HepG2 (cell line): ENCODE measurements around the gene FOXD3. TPM values are rescaled to one million over a fixed set of nuclear protein-coding genes. Genes with fewer than 3 reads are reported as not detected.

Experiments used
- CAMTA2 ChIP-seq: sonication (generic); formaldehyde crosslinking; IDR thresholded peaks from 2 replicates; pipeline ENCODE4 v1.4.0; 2020; ENCODE audit warnings: mild to moderate bottlenecking, missing genetic modification reagents, borderline replicate concordance
- CSRNP2 ChIP-seq: sonication (generic); formaldehyde crosslinking; conservative IDR thresholded peaks from 2 replicates; pipeline ENCODE4 v1.8.0; 2022; ENCODE audit warnings: low read depth, missing genetic modification reagents
- FOSL2 ChIP-seq: sonication (generic); formaldehyde crosslinking; IDR thresholded peaks from 2 replicates; pipeline ENCODE4 v1.4.0; 2020; ENCODE audit warnings: missing genetic modification reagents
- FOXP1 ChIP-seq, 2 experiments: fragments of 450-650 bp in 1 of 2; IDR thresholded peaks; 2 replicates each; pipeline ENCODE4 v1.6.1; 2017 to 2018; ENCODE audit warnings: antibody characterized with exemption in 1 of 2
- HMGA1 ChIP-seq: sonication (generic); formaldehyde crosslinking; conservative IDR thresholded peaks from 2 replicates; pipeline ENCODE4 v1.4.0; 2020; ENCODE audit warnings: missing genetic modification reagents
- MAF1 ChIP-seq: sonication (generic); formaldehyde crosslinking; IDR thresholded peaks from 2 replicates; pipeline ENCODE4 v1.5.0; 2020; ENCODE audit warnings: missing genetic modification reagents, borderline replicate concordance
- NR2F6 ChIP-seq, 2 experiments: IDR thresholded peaks; 2 replicates each; pipeline ENCODE4 v1.6.1; 2016; ENCODE audit warnings: antibody characterized with exemption in 1 of 2, mild to moderate bottlenecking in 1 of 2
- ZMYM2 ChIP-seq: sonication (generic); formaldehyde crosslinking; IDR thresholded peaks from 2 replicates; pipeline ENCODE4 v1.8.0; 2022; ENCODE audit warnings: mild to moderate bottlenecking, missing genetic modification reagents
- ZNF121 ChIP-seq: sonication (generic); formaldehyde crosslinking; IDR thresholded peaks from 2 replicates; pipeline ENCODE4 v1.5.0; 2020; ENCODE audit warnings: mild to moderate bottlenecking, missing genetic modification reagents
- ZNF180 ChIP-seq: sonication (generic); formaldehyde crosslinking; IDR thresholded peaks from 2 replicates; pipeline ENCODE4 v1.4.0; 2020; ENCODE audit warnings: low read depth, missing genetic modification reagents, borderline replicate concordance
- ZNF616 ChIP-seq: sonication (generic); formaldehyde crosslinking; IDR thresholded peaks from 2 replicates; pipeline ENCODE4 v1.5.0; 2020; ENCODE audit warnings: low read depth, mild to moderate bottlenecking, missing genetic modification reagents
- ZNF747 ChIP-seq: sonication (generic); formaldehyde crosslinking; IDR thresholded peaks from 2 replicates; pipeline ENCODE4 v1.8.1; 2023; ENCODE audit warnings: missing genetic modification reagents, mild to moderate bottlenecking, borderline replicate concordance
- ZNF839 ChIP-seq: sonication (generic); formaldehyde crosslinking; IDR thresholded peaks from 2 replicates; pipeline ENCODE4 v1.4.0; 2020; ENCODE audit warnings: missing genetic modification reagents, mild to moderate bottlenecking, borderline replicate concordance
- polyA plus RNA-seq, 8 experiments: library from polyadenylated mRNA; depleted of rRNA in 3 of 8; stranded (reverse) in 7 of 8; unstranded in 1 of 8; fragments of >200 nt; fragmentation: Illumina TruSeq in 4 of 8; extraction: Trizol in 4 of 8; gene quantifications; 2 replicates each; pipeline versions ENCODE4 v1.2.1 to v1.2.3, GENCODE V29; 2011 to 2016; ENCODE audit warnings: low read depth in 4 of 8, missing spikeins in 1 of 8, mixed read lengths in 1 of 8; ENCODE audit not compliant: insufficient read depth in 1 of 8
- total RNA-seq, 5 experiments: library from RNA; depleted of rRNA; stranded (reverse); fragments of >200 nt; fragmentation: Illumina TruSeq; extraction: Trizol; gene quantifications; 2 replicates each; pipeline ENCODE4 v1.2.3, GENCODE V29; 2016; ENCODE audit warnings: low read depth in 1 of 5
- TF ChIP-seq, protein P1 (sequence below): sonication (generic); formaldehyde crosslinking; IDR thresholded peaks from 2 replicates; pipeline ENCODE4 v1.4.0; 2020; ENCODE audit warnings: missing genetic modification reagents
- TF ChIP-seq, protein P2 (sequence below): conservative IDR thresholded peaks from 2 replicates; pipeline ENCODE4 v1.6.1; 2018; ENCODE audit warnings: missing genetic modification reagents
- TF ChIP-seq, protein P3 (sequence below): sonication (generic); formaldehyde crosslinking; IDR thresholded peaks from 2 replicates; pipeline ENCODE4 v1.5.0; 2020; ENCODE audit warnings: missing genetic modification reagents
- TF ChIP-seq, protein P4 (sequence below): sonication (generic); formaldehyde crosslinking; IDR thresholded peaks from 2 replicates; pipeline ENCODE4 v1.4.0; 2020; ENCODE audit warnings: mild to moderate bottlenecking, low read depth, missing genetic modification reagents
- TF ChIP-seq, protein P5 (sequence below): sonication (generic); formaldehyde crosslinking; IDR thresholded peaks from 2 replicates; pipeline ENCODE4 v1.4.0; 2020; ENCODE audit warnings: missing genetic modification reagents; ENCODE audit errors: not compliant biosample characterization

Gene FOXD3
- total and polyA plus RNA-seq, 2 of the 13 experiments (the other 11 are each of a cell fraction or from before 2014, with no cell fraction given): not detected

GRCh38 chr1:63367215-63368103 lies 45.1 kb downstream of the FOXD3 start, which contains the start of gene ALG6 (continued):
- TF ChIP-seq, protein P1, sequence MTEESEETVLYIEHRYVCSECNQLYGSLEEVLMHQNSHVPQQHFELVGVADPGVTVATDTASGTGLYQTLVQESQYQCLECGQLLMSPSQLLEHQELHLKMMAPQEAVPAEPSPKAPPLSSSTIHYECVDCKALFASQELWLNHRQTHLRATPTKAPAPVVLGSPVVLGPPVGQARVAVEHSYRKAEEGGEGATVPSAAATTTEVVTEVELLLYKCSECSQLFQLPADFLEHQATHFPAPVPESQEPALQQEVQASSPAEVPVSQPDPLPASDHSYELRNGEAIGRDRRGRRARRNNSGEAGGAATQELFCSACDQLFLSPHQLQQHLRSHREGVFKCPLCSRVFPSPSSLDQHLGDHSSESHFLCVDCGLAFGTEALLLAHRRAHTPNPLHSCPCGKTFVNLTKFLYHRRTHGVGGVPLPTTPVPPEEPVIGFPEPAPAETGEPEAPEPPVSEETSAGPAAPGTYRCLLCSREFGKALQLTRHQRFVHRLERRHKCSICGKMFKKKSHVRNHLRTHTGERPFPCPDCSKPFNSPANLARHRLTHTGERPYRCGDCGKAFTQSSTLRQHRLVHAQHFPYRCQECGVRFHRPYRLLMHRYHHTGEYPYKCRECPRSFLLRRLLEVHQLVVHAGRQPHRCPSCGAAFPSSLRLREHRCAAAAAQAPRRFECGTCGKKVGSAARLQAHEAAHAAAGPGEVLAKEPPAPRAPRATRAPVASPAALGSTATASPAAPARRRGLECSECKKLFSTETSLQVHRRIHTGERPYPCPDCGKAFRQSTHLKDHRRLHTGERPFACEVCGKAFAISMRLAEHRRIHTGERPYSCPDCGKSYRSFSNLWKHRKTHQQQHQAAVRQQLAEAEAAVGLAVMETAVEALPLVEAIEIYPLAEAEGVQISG (CRISPR knock-in tag): peak; percentile 57; the same call in 1 of the 2 replicates
- no peak for TF ChIP-seq ZMYM2 (CRISPR knock-in tag)
- TF ChIP-seq MAF1 (CRISPR knock-in tag): no peak; the same call in 1 of the 2 replicates
- no peak for TF ChIP-seq FOXP1 (IDR thresholded peaks at IDR 0.05)
- TF ChIP-seq FOXP1 (CRISPR knock-in tag; IDR thresholded peaks at IDR 0.05): no peak
- no peak for TF ChIP-seq NR2F6 (IDR thresholded peaks at IDR 0.05)
- TF ChIP-seq NR2F6 (CRISPR knock-in tag; IDR thresholded peaks at IDR 0.05): no peak
- no peak for TF ChIP-seq ZNF121 (CRISPR knock-in tag)
- TF ChIP-seq, protein P2, sequence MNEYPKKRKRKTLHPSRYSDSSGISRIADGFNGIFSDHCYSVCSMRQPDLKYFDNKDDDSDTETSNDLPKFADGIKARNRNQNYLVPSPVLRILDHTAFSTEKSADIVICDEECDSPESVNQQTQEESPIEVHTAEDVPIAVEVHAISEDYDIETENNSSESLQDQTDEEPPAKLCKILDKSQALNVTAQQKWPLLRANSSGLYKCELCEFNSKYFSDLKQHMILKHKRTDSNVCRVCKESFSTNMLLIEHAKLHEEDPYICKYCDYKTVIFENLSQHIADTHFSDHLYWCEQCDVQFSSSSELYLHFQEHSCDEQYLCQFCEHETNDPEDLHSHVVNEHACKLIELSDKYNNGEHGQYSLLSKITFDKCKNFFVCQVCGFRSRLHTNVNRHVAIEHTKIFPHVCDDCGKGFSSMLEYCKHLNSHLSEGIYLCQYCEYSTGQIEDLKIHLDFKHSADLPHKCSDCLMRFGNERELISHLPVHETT (CRISPR knock-in tag): 0 out of 2 replicates have a peak, but pooled peaks have one; percentile 31
- TF ChIP-seq CAMTA2: no peak
- TF ChIP-seq, protein P3, sequence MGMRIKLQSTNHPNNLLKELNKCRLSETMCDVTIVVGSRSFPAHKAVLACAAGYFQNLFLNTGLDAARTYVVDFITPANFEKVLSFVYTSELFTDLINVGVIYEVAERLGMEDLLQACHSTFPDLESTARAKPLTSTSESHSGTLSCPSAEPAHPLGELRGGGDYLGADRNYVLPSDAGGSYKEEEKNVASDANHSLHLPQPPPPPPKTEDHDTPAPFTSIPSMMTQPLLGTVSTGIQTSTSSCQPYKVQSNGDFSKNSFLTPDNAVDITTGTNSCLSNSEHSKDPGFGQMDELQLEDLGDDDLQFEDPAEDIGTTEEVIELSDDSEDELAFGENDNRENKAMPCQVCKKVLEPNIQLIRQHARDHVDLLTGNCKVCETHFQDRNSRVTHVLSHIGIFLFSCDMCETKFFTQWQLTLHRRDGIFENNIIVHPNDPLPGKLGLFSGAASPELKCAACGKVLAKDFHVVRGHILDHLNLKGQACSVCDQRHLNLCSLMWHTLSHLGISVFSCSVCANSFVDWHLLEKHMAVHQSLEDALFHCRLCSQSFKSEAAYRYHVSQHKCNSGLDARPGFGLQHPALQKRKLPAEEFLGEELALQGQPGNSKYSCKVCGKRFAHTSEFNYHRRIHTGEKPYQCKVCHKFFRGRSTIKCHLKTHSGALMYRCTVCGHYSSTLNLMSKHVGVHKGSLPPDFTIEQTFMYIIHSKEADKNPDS (CRISPR knock-in tag): no peak
- no peak for TF ChIP-seq ZNF839 (CRISPR knock-in tag)
- no peak for TF ChIP-seq HMGA1
- TF ChIP-seq ZNF616 (CRISPR knock-in tag): peak; percentile 83
- TF ChIP-seq, protein P4, sequence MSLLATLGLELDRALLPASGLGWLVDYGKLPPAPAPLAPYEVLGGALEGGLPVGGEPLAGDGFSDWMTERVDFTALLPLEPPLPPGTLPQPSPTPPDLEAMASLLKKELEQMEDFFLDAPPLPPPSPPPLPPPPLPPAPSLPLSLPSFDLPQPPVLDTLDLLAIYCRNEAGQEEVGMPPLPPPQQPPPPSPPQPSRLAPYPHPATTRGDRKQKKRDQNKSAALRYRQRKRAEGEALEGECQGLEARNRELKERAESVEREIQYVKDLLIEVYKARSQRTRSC (CRISPR knock-in tag): no peak; the same call in 1 of the 2 replicates
- TF ChIP-seq, protein P5, sequence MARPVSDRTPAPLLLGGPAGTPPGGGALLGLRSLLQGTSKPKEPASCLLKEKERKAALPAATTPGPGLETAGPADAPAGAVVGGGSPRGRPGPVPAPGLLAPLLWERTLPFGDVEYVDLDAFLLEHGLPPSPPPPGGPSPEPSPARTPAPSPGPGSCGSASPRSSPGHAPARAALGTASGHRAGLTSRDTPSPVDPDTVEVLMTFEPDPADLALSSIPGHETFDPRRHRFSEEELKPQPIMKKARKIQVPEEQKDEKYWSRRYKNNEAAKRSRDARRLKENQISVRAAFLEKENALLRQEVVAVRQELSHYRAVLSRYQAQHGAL (CRISPR knock-in tag): no peak
- no peak for TF ChIP-seq ZNF180
- TF ChIP-seq CSRNP2 (CRISPR knock-in tag): no peak
- TF ChIP-seq ZNF747 (CRISPR knock-in tag): peak; percentile 64; the same call in 1 of the 2 replicates
- TF ChIP-seq FOSL2 (CRISPR knock-in tag): 0 out of 2 replicates have a peak, but pooled peaks have one; percentile 22
